ENCODE data around the gene PSMB7. TPM values are rescaled to one million over a fixed set of nuclear protein-coding genes. Genes with fewer than 3 reads are reported as not detected.

PSMB7 gene
- total RNA-seq, 2 donors from 2014 or later, result 91.4 to 149 TPM

- TF ChIP-seq CTCF (IDR thresholded peaks at IDR 0.05), result no peak
- Histone ChIP-seq H3K27ac (no peak overlapping the region), H3K27me3 (replicated peaks; ENCODE audit: insufficient read depth) (no peaks in the 10 kb centered on the region), H3K36me3 (no peaks in the 10 kb centered on the region), H3K9me3 (no peaks in the 10 kb centered on the region), H3K4me3 (no peak overlapping the region), H3K4me1 (ENCODE audit: control insufficient read depth in 1 of 2, low read depth in 2 of 2) (no peaks in the 10 kb centered on the region)
- no peak for DNase-seq (ENCODE audit: low spot score)
- no peak for ATAC-seq (ENCODE audit: insufficient number of reproducible peaks, low FRiP score, low read depth)
Measured at GRCh38 chr9:124420991-124421543, 5.8 kb upstream of the PSMB7 start.

- H3K27ac ChIP-seq, result no peak overlapping the region
- no peak overlapping the region for H3K4me3 ChIP-seq
- no peaks in the 10 kb centered on the region for H3K4me1 ChIP-seq (ENCODE audit: control insufficient read depth in 1 of 2, low read depth in 2 of 2)
- no peak for DNase-seq (ENCODE audit: low spot score)
- no peaks in the 10 kb centered on the region for H3K36me3 ChIP-seq
- H3K27me3 ChIP-seq (replicated peaks; ENCODE audit: insufficient read depth), result no peaks in the 10 kb centered on the region
- TF ChIP-seq CTCF (IDR thresholded peaks at IDR 0.05), result no peak
- no peak for ATAC-seq (ENCODE audit: insufficient number of reproducible peaks, low FRiP score, low read depth)
- no peaks in the 10 kb centered on the region for H3K9me3 ChIP-seq
Measured at GRCh38 chr9:124419832-124420489, 4.7 kb upstream of the PSMB7 start.

GRCh38 chr9:124415852-124416484, 726 bp upstream of the PSMB7 start:
- H3K36me3 ChIP-seq, result peaks cover 25% of the 10 kb centered on the region
- H3K4me1 ChIP-seq (ENCODE audit: control insufficient read depth in 1 of 2, low read depth in 2 of 2), result peaks cover 4 to 9% of the 10 kb centered on the region in 2 donors
- DNase-seq (ENCODE audit: low spot score) (no peak), ATAC-seq (ENCODE audit: insufficient number of reproducible peaks, low FRiP score, low read depth) (no peak)
- H3K4me3 ChIP-seq, result peak overlapping the region; percentile 84
- H3K27ac ChIP-seq, result no peak overlapping the region
- H3K9me3 ChIP-seq, result no peaks in the 10 kb centered on the region
- no peaks in the 10 kb centered on the region for H3K27me3 ChIP-seq (replicated peaks; ENCODE audit: insufficient read depth)
- no peak for TF ChIP-seq CTCF (IDR thresholded peaks at IDR 0.05)

- DNase-seq (ENCODE audit: low spot score), result no peak
- Histone ChIP-seq H3K4me1 (ENCODE audit: control insufficient read depth in 1 of 2, low read depth in 2 of 2) (peaks cover 4 to 9% of the 10 kb centered on the region in 2 donors), H3K9me3 (no peaks in the 10 kb centered on the region), H3K27ac (no peak overlapping the region), H3K36me3 (peaks cover 31% of the 10 kb centered on the region), H3K27me3 (replicated peaks; ENCODE audit: insufficient read depth) (no peaks in the 10 kb centered on the region), H3K4me3 (peak overlapping the region; percentile 84)
- no peak for ATAC-seq (ENCODE audit: insufficient number of reproducible peaks, low FRiP score, low read depth)
- no peak for TF ChIP-seq CTCF (IDR thresholded peaks at IDR 0.05)
Measured at GRCh38 chr9:124414612-124415011, 630 bp downstream of the PSMB7 start.

GRCh38 chr9:124412228-124412575, 3.0 kb downstream of the PSMB7 start:
- Histone ChIP-seq H3K4me1 (ENCODE audit: control insufficient read depth in 1 of 2, low read depth in 2 of 2) (peaks cover 4 to 9% of the 10 kb centered on the region in 2 donors), H3K27me3 (replicated peaks; ENCODE audit: insufficient read depth) (no peaks in the 10 kb centered on the region), H3K9me3 (no peaks in the 10 kb centered on the region), H3K4me3 (no peak overlapping the region), H3K27ac (no peak overlapping the region), H3K36me3 (peaks cover 34% of the 10 kb centered on the region)
- DNase-seq (ENCODE audit: low spot score) (no peak), ATAC-seq (ENCODE audit: insufficient number of reproducible peaks, low FRiP score, low read depth) (no peak)
- no peak for TF ChIP-seq CTCF (IDR thresholded peaks at IDR 0.05)

Data from thoracic aorta (tissue), 2 donors.